Limb (tissue), 2 donors: Measurements from ENCODE around the gene ZNF860.
A peak's percentile ranks its signal among the peaks of the same experiment; 100 is the strongest.

ENCODE experiments used
- DNase-seq, 2 donors: peaks; one replicate each; pipeline ENCODE4 v3.0.0-alpha.2; 2016; ENCODE audit errors: extremely low spot score in 2 of 2

ZNF860 gene

DNA sequence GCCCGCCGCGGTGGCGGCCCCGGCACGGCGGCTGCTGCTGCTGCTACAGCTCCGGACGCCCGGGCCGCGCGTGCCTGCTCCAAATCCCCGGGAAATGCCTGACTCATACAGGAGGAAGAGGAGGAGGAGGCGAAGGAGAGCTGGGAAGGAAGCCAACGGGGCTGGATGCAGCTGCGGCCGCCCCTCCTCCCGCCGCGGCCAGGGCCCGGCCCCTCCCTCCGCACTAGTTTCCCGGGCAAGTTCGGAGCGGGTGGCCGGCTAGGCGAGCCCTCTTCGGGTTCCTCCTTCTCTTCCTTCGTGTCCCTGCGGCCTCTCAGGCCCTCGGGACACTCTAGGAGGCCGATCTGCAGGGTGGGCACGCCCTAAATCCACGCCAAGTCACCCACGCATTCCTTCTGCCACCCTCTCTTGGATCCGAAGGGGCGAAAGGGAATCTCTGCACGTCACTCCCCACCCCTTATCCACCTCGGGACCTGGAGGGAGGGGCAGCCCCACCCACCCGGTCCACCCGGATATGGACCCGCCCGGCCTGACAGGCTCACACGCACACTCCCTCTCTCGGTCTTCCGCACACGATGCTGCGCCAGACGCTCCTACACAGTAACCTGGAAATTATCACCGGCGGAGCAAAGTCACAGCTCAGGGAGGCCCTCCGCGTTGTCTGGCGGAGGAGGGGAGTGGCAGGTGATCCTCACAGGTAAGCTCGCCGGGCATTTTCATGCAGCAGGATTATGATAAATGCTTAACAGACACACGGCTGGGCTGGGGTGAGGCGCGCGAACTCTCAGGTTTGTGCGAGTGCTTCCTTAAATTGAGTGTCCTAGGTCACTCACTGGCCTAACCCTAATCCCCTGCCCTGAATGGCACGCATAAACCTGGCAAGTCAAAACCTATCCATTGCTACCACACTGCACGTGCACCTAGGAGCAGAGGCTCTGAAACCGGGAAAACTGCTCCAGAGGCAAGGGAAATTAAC, at the start of gene ZNF860, which contains the start of gene OSBPL10:
TSS of gene ZNF860 (plus strand) at position 545 of the 976 bp plus-strand sequence. CDS start 7,330 bp downstream, outside the sequence.
TSS of gene OSBPL10 (minus strand) at position 57 of the 976 bp plus-strand sequence. CDS start 83 bp downstream, outside the sequence.
- peak; percentile 75 to 84 for DNase-seq

DNA sequence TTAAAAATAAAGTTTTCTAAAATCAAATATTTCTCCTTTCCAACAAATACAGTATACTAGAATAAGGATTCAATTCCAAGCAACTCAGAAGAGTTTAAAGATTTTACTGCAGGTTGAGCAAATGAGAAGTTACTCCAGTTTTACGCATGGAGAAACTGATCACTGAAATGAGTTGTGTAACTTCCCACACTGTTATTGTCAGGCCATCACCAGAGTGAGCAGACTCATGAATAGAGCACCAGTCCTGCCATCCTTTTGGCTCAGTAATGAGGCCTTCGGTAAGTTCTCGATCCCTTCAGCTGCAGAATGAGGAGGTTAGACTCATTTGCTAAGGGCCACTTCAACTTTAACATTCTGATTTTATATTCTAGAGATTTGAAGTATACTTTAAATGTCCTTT, 48.6 kb upstream of the ZNF860 start:
- no peak for DNase-seq

DNA sequence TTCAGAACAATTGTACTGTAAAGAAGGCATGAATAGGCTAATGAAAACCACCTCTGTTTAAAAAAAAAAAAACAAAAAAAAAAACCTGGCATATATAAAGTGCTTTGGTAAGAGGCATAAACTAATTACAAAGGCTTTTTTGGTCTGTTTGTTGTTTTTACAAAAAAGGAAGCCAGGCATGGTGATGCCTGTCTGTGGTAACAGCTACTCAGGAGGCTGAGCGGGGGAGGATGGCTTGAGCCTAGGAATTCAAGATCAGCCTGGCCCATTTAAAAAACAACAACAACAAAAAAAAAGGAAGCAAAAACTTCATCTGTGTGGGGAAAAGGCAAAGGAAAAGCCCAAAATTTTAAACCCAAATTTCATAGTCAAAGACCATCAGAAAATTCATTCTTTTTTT, 47.5 kb upstream of the ZNF860 start:
- DNase-seq = no peak

DNA sequence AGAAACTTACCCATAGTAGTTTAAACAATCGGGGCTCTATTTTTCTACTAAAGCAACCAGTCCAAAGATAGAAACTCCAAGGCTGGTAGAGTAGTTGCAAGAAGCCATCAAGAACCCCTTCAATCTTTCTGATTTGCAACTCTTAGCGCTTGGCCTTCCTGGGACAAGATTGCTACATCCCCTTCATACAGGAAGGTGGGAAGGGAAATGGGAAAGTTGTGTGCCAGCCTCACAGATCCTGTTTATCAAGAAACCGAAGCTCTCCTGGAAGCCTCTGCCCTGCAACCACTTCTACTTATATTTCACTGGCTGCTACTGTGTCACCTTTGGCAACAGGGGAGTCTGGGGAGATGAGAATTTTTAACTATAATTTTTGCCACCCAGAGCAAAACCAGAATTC, 46.7 kb upstream of the ZNF860 start:
- no peak for DNase-seq

DNA sequence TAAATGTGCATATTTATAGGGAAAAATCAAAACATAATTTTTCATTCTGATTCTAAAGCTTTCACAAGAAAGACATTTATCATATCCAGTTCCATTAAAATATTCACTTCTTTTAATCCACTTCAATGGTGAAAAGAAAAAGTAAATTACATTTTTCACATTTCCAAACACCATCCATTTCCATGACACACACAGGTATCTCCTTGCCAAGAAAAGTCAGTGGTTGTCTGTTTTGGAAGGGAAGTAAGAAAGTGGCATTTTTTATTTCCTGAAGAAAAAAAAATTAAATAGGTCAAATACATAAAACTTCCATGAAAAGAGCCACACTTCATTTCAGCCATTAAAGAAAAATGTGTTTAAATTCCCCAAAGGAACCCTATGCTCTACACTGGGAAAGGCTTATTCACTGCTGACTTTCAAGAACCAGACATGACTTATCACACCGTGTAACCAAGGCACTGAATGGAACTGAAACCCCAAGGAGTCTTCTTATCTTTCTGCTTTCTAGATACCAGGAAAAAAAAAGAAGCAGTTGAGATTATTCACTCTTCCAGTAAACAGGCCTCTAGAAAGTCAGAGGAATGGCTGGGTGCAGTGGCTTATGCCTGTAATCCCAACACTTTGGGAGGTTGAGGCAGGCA, 45.0 kb upstream of the ZNF860 start:
- peak in 1 of 2 donors; percentile 44 for DNase-seq

DNA sequence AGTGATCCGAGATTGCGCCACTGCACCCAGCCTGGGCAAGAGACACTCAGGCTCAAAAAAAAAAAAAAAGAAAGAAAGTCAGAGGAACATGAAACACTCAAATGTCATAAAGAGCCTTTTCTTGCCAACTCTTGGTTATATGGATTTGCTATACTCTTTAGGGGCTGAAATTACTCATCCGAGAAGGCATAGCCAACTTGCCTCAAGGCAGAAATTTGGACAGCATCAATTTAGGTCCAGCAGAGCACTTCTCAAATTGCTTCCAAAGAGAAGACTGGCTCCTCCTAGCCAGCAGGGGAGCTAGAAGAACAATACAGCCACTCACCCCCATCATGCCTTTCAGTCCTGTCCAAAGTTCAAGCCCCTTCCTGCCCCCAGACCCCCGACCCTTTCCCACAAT, 44.3 kb upstream of the ZNF860 start:
- DNase-seq = no peak

DNA sequence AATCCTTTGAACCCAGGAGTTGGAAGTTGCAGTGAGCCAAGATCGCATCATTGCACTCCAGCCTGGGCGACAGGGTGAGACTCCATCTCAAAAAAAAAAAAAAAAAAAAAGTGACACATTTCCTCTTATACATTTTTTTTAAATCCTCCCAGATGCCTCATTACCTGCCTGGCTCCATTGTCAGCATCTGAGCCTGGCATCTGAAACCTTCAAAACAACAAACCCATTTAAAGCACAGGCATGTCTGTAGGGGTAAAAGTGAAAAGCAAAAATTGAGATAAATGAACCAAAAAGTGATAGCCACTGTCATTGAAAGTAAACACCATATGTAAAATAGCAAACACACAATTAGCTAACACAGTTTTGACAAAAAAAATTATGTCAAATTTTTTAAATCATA, 39.1 kb upstream of the ZNF860 start:
- DNase-seq = no peak

DNA sequence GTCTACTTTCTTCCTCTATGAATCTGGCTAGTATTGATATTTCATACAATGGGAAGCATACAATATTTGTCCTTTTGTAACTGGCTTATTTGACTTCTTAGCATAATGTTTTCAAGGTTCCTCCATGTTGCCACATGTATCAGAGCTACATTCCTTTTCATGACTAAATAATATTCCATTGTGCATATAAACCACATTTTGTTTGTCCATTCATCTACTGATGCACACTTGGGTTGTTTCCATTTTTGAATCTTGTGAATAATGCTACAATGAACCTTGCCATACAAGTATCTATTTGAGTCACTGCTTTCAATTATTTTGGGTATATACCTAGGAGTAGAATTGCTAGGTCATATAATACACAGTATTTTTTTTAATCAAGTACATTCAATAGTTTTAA, 38.5 kb upstream of the ZNF860 start:
- no peak for DNase-seq

DNA sequence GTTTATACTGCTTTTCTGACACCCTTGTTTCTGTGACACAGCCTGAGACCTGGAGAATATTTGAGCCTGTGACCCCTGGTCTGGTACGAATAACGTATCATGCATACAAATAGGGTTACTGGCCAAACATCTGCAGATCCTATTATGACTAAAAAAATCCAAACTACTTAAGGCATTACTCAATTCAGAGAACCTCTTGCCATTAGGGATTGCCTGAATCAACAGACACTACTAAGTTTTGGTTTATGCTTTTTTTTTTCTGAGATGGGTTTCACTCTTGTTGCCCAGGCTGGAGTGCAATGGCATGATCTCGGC, 35.9 kb upstream of the ZNF860 start:
- DNase-seq = no peak

DNA sequence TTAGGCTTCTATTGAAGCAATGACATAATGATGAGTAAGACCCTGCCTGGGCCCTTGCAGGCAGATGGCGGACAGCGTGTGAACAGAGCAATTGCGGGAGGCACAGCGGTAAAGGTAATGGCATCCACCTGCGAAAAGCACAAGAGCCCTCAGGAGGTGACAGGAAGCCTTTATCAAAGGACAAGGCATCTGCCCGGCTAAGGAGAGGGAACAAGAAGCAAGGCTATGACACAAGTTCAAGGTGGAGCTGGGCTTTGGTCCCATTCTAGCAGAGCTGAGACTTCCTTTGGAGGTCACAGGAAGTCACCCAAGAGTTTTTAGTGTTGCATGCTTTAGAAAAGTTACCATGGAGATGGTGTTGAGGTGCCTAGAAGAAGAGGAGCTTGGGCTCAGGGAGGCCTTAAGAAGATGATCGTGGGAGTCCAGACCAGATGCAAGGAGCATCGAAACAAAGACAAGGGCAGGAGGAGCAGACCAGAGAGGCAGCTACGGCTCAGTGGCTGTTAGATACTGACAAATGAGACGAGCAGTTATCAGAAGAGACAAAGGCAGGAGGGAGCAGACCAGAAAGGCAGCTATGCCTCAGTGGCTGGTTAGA, 35.0 kb upstream of the ZNF860 start:
- DNase-seq = no peak

DNA sequence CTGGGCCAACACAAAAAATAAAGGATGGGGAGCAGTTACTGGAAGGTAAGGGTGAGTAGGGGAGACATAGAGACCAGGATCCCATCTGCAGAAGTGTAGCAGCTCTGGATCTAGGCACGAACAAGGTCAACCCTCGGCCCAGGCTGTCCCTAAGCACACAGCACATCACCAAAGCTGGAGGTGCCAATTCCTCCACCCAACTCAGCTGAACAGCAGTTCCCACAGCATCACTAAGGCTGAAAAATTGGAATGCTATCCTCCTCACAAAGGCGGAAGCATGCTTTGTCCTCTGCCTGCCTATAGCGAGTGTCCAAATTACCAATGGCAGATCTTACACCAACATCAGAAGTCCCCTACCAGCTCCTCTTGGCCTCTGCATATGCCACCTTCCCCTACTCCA, 34.4 kb upstream of the ZNF860 start:
- DNase-seq = no peak

DNA sequence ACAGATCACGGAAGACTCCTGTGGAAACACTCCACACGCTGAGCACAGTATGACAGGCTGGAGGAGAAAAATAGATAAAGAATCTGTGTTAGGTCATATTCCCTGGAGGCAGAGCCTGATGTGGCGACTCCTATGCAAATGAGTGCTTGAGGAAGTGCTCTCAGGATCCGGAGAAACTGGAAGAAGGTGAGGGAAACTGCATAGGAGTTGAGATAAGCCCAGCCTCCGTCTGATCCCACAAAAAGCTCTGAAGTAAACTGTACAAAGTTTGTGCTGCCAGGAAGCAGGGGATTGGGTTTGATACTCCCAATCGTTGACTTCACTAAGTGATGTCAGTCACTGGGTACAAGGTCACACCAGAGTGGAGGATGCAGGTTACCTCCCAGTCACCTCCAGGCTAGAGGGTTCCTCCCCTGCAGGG, 33.9 kb upstream of the ZNF860 start:
- DNase-seq = no peak

DNA sequence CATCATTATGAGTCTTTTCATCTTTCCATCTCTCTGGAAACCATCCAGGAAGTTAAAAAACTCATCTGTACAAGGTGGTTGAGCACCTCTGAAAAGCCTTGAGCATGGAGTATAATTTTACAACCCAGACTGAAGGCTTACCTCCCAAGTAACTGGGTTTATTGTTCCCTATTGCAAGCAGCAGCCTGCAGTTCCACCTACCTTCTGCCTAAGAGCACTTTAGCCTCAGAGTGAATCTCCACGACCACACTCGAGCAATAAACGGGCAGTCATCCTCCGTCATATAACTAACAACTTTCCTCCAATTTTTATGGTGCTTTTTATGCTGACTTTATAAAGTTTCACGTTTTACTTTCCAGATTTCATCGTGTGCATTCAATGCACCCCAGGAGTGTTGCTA, 33.3 kb upstream of the ZNF860 start:
- no peak for DNase-seq

DNA sequence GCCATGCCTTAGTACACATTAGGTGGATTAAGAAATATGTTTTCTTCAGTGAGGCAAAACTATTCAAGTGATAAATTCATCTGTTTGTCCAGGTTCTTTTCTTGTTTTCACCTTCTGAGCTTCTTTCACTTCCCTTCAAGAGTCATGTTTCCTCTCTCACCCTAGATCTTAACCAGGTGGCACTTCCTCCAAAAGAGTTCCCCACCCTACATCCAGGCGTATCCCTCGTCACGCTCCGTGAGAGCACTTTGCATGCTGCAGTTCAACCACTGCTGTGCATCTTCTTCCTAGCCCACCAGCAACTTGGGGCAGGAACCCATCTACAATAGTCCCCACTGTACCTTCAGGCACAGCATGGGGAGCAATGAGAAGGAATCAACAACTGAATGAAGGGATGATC, 29.3 kb upstream of the ZNF860 start:
- DNase-seq = no peak

DNA sequence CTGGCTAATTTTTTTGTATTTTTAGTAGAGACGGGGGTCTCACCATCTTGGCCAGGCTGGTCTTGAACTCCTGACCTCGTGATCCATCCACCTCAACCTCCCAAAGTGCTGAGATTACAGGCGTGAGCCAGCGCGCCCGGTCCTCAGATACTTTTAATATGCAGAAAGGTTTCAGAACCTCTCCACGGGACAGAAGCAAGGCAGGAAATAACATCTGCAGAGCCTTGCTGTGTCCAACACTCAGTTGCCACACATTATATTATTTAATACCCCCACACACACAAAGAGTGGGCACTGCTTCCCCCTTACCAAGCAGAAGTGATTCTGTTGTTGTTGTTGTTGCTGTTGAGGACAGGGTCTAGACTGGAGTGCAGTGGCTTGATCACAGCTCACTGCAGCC, 28.5 kb upstream of the ZNF860 start:
- no peak for DNase-seq

DNA sequence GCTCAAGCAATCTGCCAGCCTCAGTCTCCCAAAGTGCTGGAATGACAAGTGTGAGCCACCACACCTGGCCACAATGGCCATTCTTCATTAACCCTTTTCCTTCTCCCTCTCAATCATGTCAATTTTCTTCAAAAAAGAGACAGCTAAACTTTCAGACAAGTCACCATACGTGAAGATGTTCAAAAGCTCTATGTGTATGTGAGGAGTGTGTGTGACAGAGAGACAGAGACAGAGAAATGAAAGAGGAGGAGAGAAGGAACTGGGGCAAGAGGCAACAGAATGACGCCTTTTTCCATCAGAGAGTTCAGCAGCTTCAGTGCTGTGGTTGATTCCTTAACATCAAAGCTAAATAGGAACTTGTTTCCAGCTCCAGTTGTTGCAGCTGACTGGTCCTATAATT, 27.9 kb upstream of the ZNF860 start:
- DNase-seq = no peak

DNA sequence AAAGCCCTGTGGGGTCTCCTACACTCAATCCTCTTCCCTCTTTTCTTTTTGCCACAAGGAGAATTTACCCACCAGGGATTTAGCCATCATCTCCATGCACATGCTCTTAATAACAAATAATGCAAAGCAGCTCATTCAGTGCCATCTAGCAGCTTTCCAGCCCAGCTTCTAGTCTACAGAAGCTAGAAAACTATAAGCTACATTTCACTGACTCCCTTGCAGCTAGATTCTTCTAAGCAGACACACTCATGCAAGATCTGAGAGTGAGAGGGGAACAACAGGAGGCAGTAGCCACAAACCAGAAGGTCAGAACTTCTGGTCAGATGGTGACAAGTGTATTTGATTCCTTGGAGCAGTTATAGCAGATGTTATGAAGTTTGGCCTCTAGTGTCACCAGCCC, 26.0 kb upstream of the ZNF860 start:
- DNase-seq = no peak

DNA sequence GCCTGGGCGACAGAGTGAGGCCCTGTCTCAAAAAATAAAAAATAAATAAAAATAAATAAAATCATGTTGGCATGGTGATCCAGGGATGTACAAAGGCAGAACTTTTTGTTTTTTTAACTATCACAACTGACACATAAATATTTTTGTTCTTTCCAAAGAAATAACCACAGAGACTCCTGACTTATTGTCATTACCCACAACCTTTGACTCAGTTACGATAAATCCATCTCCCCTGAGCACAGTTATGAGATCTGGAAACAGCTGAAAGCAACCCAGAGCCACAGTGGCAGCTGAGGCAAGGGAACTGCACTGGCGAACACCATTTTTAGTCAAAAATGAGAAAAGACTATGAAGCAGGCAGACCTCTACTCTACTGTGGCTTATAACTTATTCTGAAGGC, 24.4 kb upstream of the ZNF860 start:
- DNase-seq = no peak

DNA sequence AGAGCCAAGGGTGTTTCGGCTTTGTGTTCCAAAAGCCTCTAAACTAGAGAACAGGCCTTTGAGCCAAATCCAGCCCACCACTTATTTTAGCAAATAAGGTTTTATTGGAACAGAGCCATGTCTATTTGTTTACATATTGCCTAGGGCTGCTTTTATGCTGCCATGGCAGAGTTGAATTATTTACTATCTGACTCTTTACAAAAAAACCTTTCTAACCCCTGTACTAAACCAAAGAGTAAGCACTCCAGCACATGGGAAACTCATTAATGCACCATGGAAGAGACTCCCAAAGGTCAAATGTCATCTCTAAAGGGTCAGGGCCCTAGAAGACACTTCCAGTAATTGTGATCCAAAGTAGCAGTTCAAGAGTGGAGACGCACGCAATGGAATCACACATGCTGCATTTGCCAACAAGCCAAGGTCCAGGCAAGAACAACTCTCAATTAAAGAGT, 22.8 kb upstream of the ZNF860 start:
- peak in 1 of 2 donors; percentile 59 for DNase-seq

DNA sequence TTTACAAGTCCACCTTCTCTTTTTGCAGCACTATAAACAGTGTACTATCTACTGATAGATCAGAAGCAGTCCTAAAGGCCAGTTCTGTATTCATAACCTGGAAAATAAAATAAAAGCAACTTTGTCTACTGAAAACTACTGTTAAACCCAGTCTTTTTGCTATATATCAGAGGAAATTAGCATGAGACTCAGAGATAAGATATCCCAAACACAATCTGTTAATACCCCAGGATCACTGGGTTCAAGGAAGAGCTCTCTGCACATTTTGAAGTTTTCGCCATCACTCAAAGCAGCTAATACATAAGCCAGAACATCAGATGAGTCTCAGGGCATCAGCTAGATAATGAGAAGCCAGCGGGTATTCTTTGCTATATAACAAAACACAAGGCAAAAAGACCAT, 22.3 kb upstream of the ZNF860 start:
- DNase-seq = no peak

DNA sequence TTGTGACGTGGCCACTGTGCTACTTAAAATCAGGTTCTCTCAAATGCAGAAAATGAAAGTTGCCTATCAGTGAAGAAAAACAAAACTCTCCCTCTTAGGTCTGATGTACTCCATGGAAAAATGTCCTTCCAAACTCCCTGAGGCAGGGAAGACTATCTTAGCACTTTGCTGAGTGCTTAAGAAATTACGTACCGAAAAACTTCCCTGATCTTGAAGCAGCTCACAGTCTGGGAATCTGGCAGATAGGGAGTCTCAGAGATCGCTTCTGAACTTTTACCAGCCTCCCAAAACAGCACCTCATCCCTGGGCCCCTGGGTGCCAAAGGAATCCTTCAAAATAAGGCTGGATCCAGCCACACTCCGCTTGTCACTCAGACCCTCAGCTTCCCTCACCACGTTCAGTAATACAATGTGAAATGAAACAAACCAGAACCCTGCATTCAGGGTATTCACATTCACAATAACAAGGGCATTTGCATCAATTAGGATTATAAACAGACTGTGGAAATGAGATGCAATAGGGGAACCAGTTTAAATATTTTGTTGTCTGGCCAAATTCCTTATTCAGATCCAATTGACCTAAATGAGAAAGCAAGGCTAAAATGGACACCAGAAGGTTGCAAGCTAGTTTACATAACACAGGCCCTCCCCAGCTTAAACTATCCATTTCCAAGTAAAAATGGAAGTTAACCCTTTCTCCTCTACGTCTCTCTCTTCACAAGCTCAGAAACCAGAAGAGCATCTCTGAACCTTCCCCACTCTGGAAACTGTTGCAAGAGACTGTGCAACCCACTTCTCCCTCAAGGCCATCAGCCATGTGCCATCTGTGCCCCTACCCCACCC, 21.4 kb upstream of the ZNF860 start:
- DNase-seq = no peak
